HEK293 (cell line): ENCODE results near the gene UBE2M.
A peak's percentile ranks its signal among the peaks of the same experiment; 100 is the strongest.

ENCODE experiments used
- HOXD13 ChIP-seq: sonication (generic); formaldehyde crosslinking; IDR thresholded peaks from 2 replicates; pipeline ENCODE4 v1.8.0; 2022; ENCODE audit warnings: missing genetic modification reagents, borderline replicate concordance
- KLF8 ChIP-seq: fragments of 450-650 bp; formaldehyde crosslinking; IDR thresholded peaks from 2 replicates; pipeline ENCODE4 v1.5.1; 2016; ENCODE audit warnings: missing biosample characterization, missing genetic modification characterization
- SP2 ChIP-seq: fragments of 450-650 bp; formaldehyde crosslinking; IDR thresholded peaks from 2 replicates; pipeline ENCODE4 v1.5.1; 2016; ENCODE audit warnings: missing biosample characterization, missing genetic modification characterization
- ZNF10 ChIP-seq: fragments of 450-650 bp; formaldehyde crosslinking; IDR thresholded peaks from 2 replicates; pipeline ENCODE4 v1.5.1; 2017; ENCODE audit warnings: missing biosample characterization, missing genetic modification characterization
- ZNF133 ChIP-seq: fragments of 450-650 bp; formaldehyde crosslinking; IDR thresholded peaks from 2 replicates; pipeline ENCODE4 v1.5.1; 2016; ENCODE audit warnings: missing biosample characterization, missing genetic modification characterization
- ZNF155 ChIP-seq: fragments of 450-650 bp; formaldehyde crosslinking; IDR thresholded peaks from 2 replicates; pipeline ENCODE4 v1.5.1; 2016; ENCODE audit warnings: missing biosample characterization, missing genetic modification characterization
- ZNF16 ChIP-seq: fragments of 450-650 bp; formaldehyde crosslinking; IDR thresholded peaks from 2 replicates; pipeline ENCODE4 v1.5.1; 2016; ENCODE audit warnings: low read depth, missing biosample characterization, missing genetic modification characterization
- ZNF354C ChIP-seq: fragments of 450-650 bp; formaldehyde crosslinking; IDR thresholded peaks from 2 replicates; pipeline ENCODE4 v1.5.1; 2016; ENCODE audit warnings: missing biosample characterization, missing genetic modification characterization, low read depth, borderline replicate concordance
- ZNF510 ChIP-seq: fragments of 450-650 bp; formaldehyde crosslinking; IDR thresholded peaks from 2 replicates; pipeline ENCODE4 v1.5.1; 2018; ENCODE audit warnings: mild to moderate bottlenecking, missing genetic modification characterization, missing biosample characterization; ENCODE audit not compliant: insufficient replicate concordance
- ZNF514 ChIP-seq: fragments of 450-650 bp; formaldehyde crosslinking; IDR thresholded peaks from 2 replicates; pipeline ENCODE4 v1.5.1; 2016; ENCODE audit warnings: missing biosample characterization, missing genetic modification characterization
- ZNF621 ChIP-seq: fragments of 450-650 bp; formaldehyde crosslinking; IDR thresholded peaks from 2 replicates; pipeline ENCODE4 v1.5.1; 2017; ENCODE audit warnings: missing biosample characterization, missing genetic modification characterization
- ZNF624 ChIP-seq: fragments of 450-650 bp; formaldehyde crosslinking; IDR thresholded peaks from 2 replicates; pipeline ENCODE4 v1.5.1; 2017; ENCODE audit warnings: missing biosample characterization, missing genetic modification characterization
- TF ChIP-seq, protein P1 (sequence below): fragments of 450-650 bp; formaldehyde crosslinking; IDR thresholded peaks from 2 replicates; pipeline ENCODE4 v1.5.1; 2016; ENCODE audit warnings: missing biosample characterization, missing genetic modification characterization
- TF ChIP-seq, protein P2 (sequence below): fragments of 450-650 bp; formaldehyde crosslinking; IDR thresholded peaks from 2 replicates; pipeline ENCODE4 v1.5.1; 2016; ENCODE audit warnings: missing biosample characterization, missing genetic modification characterization
- TF ChIP-seq, protein P3 (sequence below): fragments of 450-650 bp; formaldehyde crosslinking; IDR thresholded peaks from 2 replicates; pipeline ENCODE4 v1.5.1; 2016; ENCODE audit warnings: missing biosample characterization, missing genetic modification characterization
- TF ChIP-seq, protein P4 (sequence below): IDR thresholded peaks from 2 replicates; pipeline ENCODE4 v1.6.1; 2011; ENCODE audit warnings: mild to moderate bottlenecking, low read depth, low read length, borderline replicate concordance
- TF ChIP-seq, protein P5 (sequence below): fragments of 450-650 bp; formaldehyde crosslinking; IDR thresholded peaks from 2 replicates; pipeline ENCODE4 v1.5.1; 2017; ENCODE audit warnings: missing biosample characterization, missing genetic modification characterization
- TF ChIP-seq, protein P6 (sequence below): fragments of 450-650 bp; formaldehyde crosslinking; IDR thresholded peaks from 2 replicates; pipeline ENCODE4 v1.5.1; 2016; ENCODE audit warnings: missing biosample characterization, missing genetic modification characterization, borderline replicate concordance

Gene UBE2M

DNA sequence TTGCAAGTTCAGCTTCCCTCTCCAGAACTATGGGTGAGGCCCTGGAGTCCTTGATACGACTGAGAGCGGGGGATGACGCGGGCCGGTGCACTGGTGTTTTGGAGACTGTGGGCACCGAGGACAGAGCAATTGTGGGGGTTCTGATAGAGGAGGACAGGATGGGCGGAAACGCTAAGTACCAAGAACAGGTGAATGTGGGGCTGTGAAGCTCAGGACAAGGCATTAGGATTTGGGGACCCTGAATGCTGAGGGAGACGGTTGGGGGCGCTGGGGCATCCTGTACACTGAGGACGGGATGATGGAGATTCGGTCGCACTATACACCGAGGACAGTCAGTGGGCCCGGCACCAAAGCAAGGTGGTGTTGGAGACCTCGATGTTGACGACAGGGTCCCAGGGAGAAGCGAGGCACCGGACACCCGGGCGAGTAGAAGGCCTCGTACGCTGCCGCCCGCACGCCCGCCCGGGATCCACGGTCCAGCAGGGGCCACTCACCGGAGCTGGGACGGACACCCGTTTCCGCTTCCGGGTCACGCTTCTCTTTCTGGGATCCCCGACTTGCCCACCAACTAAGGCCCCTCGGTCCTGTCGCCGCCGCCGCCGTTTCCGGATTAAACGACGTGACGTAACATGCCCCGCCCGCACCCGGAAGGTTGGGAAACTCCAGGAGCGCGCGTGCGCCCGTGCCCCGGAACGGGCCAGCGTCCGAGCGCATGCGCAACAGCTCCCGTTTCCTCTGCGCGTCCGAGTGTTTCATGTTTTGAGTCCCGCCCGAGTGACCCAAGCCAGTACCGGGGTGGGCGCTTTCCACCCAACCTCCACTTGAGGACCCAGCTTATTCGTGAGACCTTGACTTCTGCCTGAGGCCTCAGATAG, 3.7 kb downstream of the UBE2M start, which contains the start of gene CHMP2A (continued):
- no peak for TF ChIP-seq ZNF155 (tag by site-specific recombination)
- TF ChIP-seq, protein P1, sequence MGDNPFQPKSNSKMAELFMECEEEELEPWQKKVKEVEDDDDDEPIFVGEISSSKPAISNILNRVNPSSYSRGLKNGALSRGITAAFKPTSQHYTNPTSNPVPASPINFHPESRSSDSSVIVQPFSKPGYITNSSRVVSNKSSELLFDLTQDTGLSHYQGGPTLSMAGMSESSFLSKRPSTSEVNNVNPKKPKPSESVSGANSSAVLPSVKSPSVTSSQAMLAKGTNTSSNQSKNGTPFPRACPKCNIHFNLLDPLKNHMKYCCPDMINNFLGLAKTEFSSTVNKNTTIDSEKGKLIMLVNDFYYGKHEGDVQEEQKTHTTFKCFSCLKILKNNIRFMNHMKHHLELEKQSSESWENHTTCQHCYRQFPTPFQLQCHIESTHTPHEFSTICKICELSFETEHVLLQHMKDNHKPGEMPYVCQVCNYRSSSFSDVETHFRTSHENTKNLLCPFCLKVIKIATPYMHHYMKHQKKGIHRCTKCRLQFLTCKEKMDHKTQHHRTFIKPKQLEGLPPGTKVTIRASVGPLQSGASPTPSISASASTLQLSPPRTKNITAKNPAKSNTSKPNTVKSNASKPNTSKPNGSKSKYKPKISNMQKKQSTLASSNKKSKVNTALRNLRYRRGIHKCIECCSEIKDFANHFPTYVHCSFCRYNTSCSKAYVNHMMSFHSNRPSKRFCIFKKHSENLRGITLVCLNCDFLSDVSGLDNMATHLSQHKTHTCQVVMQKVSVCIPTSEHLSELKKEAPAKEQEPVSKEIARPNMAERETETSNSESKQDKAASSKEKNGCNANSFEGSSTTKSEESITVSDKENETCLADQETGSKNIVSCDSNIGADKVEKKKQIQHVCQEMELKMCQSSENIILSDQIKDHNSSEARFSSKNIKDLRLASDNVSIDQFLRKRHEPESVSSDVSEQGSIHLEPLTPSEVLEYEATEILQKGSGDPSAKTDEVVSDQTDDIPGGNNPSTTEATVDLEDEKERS (tag by site-specific recombination) = no peak
- TF ChIP-seq ZNF10 (tag by site-specific recombination) = peak; percentile 36; the same call in 1 of the 2 replicates
- no peak for TF ChIP-seq ZNF16 (tag by site-specific recombination)
- TF ChIP-seq HOXD13 (CRISPR knock-in tag) = peak; percentile 92
- TF ChIP-seq, protein P2, sequence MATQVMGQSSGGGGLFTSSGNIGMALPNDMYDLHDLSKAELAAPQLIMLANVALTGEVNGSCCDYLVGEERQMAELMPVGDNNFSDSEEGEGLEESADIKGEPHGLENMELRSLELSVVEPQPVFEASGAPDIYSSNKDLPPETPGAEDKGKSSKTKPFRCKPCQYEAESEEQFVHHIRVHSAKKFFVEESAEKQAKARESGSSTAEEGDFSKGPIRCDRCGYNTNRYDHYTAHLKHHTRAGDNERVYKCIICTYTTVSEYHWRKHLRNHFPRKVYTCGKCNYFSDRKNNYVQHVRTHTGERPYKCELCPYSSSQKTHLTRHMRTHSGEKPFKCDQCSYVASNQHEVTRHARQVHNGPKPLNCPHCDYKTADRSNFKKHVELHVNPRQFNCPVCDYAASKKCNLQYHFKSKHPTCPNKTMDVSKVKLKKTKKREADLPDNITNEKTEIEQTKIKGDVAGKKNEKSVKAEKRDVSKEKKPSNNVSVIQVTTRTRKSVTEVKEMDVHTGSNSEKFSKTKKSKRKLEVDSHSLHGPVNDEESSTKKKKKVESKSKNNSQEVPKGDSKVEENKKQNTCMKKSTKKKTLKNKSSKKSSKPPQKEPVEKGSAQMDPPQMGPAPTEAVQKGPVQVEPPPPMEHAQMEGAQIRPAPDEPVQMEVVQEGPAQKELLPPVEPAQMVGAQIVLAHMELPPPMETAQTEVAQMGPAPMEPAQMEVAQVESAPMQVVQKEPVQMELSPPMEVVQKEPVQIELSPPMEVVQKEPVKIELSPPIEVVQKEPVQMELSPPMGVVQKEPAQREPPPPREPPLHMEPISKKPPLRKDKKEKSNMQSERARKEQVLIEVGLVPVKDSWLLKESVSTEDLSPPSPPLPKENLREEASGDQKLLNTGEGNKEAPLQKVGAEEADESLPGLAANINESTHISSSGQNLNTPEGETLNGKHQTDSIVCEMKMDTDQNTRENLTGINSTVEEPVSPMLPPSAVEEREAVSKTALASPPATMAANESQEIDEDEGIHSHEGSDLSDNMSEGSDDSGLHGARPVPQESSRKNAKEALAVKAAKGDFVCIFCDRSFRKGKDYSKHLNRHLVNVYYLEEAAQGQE (tag by site-specific recombination) = peak; percentile 55
- TF ChIP-seq, protein P3, sequence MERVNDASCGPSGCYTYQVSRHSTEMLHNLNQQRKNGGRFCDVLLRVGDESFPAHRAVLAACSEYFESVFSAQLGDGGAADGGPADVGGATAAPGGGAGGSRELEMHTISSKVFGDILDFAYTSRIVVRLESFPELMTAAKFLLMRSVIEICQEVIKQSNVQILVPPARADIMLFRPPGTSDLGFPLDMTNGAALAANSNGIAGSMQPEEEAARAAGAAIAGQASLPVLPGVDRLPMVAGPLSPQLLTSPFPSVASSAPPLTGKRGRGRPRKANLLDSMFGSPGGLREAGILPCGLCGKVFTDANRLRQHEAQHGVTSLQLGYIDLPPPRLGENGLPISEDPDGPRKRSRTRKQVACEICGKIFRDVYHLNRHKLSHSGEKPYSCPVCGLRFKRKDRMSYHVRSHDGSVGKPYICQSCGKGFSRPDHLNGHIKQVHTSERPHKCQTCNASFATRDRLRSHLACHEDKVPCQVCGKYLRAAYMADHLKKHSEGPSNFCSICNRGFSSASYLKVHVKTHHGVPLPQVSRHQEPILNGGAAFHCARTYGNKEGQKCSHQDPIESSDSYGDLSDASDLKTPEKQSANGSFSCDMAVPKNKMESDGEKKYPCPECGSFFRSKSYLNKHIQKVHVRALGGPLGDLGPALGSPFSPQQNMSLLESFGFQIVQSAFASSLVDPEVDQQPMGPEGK (tag by site-specific recombination) = peak; percentile 86
- TF ChIP-seq, protein P4, sequence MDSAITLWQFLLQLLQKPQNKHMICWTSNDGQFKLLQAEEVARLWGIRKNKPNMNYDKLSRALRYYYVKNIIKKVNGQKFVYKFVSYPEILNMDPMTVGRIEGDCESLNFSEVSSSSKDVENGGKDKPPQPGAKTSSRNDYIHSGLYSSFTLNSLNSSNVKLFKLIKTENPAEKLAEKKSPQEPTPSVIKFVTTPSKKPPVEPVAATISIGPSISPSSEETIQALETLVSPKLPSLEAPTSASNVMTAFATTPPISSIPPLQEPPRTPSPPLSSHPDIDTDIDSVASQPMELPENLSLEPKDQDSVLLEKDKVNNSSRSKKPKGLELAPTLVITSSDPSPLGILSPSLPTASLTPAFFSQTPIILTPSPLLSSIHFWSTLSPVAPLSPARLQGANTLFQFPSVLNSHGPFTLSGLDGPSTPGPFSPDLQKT = peak; percentile 72; the same call in 1 of the 2 replicates
- TF ChIP-seq ZNF133 (tag by site-specific recombination) = no peak
- peak; percentile 64; the same call in 1 of the 2 replicates for TF ChIP-seq KLF8 (tag by site-specific recombination)
- TF ChIP-seq, protein P5, sequence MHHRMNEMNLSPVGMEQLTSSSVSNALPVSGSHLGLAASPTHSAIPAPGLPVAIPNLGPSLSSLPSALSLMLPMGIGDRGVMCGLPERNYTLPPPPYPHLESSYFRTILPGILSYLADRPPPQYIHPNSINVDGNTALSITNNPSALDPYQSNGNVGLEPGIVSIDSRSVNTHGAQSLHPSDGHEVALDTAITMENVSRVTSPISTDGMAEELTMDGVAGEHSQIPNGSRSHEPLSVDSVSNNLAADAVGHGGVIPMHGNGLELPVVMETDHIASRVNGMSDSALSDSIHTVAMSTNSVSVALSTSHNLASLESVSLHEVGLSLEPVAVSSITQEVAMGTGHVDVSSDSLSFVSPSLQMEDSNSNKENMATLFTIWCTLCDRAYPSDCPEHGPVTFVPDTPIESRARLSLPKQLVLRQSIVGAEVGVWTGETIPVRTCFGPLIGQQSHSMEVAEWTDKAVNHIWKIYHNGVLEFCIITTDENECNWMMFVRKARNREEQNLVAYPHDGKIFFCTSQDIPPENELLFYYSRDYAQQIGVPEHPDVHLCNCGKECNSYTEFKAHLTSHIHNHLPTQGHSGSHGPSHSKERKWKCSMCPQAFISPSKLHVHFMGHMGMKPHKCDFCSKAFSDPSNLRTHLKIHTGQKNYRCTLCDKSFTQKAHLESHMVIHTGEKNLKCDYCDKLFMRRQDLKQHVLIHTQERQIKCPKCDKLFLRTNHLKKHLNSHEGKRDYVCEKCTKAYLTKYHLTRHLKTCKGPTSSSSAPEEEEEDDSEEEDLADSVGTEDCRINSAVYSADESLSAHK (tag by site-specific recombination) = peak; percentile 41; the same call in 1 of the 2 replicates
- TF ChIP-seq ZNF514 (tag by site-specific recombination) = no peak
- no peak for TF ChIP-seq ZNF510
- TF ChIP-seq, protein P6, sequence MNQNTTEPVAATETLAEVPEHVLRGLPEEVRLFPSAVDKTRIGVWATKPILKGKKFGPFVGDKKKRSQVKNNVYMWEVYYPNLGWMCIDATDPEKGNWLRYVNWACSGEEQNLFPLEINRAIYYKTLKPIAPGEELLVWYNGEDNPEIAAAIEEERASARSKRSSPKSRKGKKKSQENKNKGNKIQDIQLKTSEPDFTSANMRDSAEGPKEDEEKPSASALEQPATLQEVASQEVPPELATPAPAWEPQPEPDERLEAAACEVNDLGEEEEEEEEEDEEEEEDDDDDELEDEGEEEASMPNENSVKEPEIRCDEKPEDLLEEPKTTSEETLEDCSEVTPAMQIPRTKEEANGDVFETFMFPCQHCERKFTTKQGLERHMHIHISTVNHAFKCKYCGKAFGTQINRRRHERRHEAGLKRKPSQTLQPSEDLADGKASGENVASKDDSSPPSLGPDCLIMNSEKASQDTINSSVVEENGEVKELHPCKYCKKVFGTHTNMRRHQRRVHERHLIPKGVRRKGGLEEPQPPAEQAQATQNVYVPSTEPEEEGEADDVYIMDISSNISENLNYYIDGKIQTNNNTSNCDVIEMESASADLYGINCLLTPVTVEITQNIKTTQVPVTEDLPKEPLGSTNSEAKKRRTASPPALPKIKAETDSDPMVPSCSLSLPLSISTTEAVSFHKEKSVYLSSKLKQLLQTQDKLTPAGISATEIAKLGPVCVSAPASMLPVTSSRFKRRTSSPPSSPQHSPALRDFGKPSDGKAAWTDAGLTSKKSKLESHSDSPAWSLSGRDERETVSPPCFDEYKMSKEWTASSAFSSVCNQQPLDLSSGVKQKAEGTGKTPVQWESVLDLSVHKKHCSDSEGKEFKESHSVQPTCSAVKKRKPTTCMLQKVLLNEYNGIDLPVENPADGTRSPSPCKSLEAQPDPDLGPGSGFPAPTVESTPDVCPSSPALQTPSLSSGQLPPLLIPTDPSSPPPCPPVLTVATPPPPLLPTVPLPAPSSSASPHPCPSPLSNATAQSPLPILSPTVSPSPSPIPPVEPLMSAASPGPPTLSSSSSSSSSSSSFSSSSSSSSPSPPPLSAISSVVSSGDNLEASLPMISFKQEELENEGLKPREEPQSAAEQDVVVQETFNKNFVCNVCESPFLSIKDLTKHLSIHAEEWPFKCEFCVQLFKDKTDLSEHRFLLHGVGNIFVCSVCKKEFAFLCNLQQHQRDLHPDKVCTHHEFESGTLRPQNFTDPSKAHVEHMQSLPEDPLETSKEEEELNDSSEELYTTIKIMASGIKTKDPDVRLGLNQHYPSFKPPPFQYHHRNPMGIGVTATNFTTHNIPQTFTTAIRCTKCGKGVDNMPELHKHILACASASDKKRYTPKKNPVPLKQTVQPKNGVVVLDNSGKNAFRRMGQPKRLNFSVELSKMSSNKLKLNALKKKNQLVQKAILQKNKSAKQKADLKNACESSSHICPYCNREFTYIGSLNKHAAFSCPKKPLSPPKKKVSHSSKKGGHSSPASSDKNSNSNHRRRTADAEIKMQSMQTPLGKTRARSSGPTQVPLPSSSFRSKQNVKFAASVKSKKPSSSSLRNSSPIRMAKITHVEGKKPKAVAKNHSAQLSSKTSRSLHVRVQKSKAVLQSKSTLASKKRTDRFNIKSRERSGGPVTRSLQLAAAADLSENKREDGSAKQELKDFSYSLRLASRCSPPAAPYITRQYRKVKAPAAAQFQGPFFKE (tag by site-specific recombination) = no peak
- peak; percentile 91 for TF ChIP-seq SP2
- no peak for TF ChIP-seq ZNF624
- TF ChIP-seq ZNF621 = no peak
- TF ChIP-seq ZNF354C = no peak
